B cell (primary cell): ENCODE results near the gene KCNH1. TPM values are rescaled to one million over a fixed set of nuclear protein-coding genes. Genes with fewer than 3 reads are reported as not detected.

Experiments used
- ATAC-seq: fragments of 200-7000 bp; cut with Tn5 transposase; one replicate; pipeline ENCODE4 v1.10.0; 2021; ENCODE audit warnings: low read depth, mild to moderate bottlenecking, moderate number of reproducible peaks, moderate library complexity
- CTCF ChIA-PET: fragments of 350-600 bp; sonication (Branson Sonifier 250); formaldehyde crosslinking; loops from one replicate; lab custom pipeline; 2021; ENCODE audit warnings: antibody characterized with exemption, inconsistent platforms; lab: Charles Lee
- POLR2A ChIA-PET: fragments of 350-600 bp; sonication (Branson Sonifier 250); formaldehyde crosslinking; loops from one replicate; lab custom pipeline; 2021; ENCODE audit warnings: antibody characterized with exemption; lab: Charles Lee
- DNase-seq: peaks from one replicate; pipeline ENCODE4 v3.0.0; 2013
- H2AFZ ChIP-seq: 2 replicates; pipeline ENCODE4 v1.6.1; 2012; ENCODE audit warnings: mild to moderate bottlenecking, low read depth, low read length; ENCODE audit not compliant: insufficient read depth, poor library complexity, severe bottlenecking
- H3K27ac ChIP-seq, 2 donors: 1 replicate in 1 of 2; 2 replicates in 1 of 2; pipeline ENCODE4 v1.5.1; 2012 to 2013; ENCODE audit warnings: low read length in 2 of 2, mild to moderate bottlenecking in 2 of 2, moderate library complexity in 1 of 2
- H3K27me3 ChIP-seq, 4 experiments: fragments of 200-600 bp in 1 of 4; sonication (generic) in 1 of 4; replicated peaks in 1 of 4; 1 replicate in 2 of 4; 2 replicates in 2 of 4; pipeline versions ENCODE4 v1.6.1 to v1.7.0; 2013 to 2016; ENCODE audit warnings: low read length in 3 of 4, mild to moderate bottlenecking in 2 of 4, mixed read lengths in 1 of 4, moderate library complexity in 1 of 4; ENCODE audit not compliant: insufficient read depth in 4 of 4, control insufficient read depth in 3 of 4; ENCODE audit errors: control extremely low read depth in 1 of 4
- H3K36me3 ChIP-seq, 2 experiments: replicated peaks in 1 of 2; 1 replicate in 1 of 2; 2 replicates in 1 of 2; pipeline versions ENCODE4 v1.6.1 to v1.7.1; 2013; ENCODE audit warnings: low read length in 1 of 2; ENCODE audit not compliant: insufficient read depth in 2 of 2, control insufficient read depth in 1 of 2; ENCODE audit errors: control extremely low read depth in 1 of 2, extremely low read depth in 1 of 2
- H3K4me1 ChIP-seq, 2 donors: fragments of 200-600 bp in 1 of 2; sonication (generic) in 1 of 2; 1 replicate in 1 of 2; 2 replicates in 1 of 2; pipeline versions ENCODE4 v1.5.1 to v1.6.1; 2013 to 2017; ENCODE audit warnings: low read length in 2 of 2; ENCODE audit not compliant: control insufficient read depth in 2 of 2, insufficient read depth in 2 of 2
- H3K4me2 ChIP-seq: replicated peaks from 2 replicates; pipeline ENCODE3; 2012; ENCODE audit warnings: mild to moderate bottlenecking, low read depth, low read length; ENCODE audit not compliant: poor library complexity, severe bottlenecking
- H3K4me3 ChIP-seq, 5 experiments: fragments of 200-600 bp in 1 of 5; sonication (generic) in 1 of 5; 1 replicate in 3 of 5; 2 replicates in 2 of 5; pipeline versions ENCODE4 v1.5.1 to v1.7.0; 2011 to 2016; ENCODE audit warnings: low read length in 4 of 5, mild to moderate bottlenecking in 4 of 5, low read depth in 2 of 5, control low read depth in 1 of 5, moderate library complexity in 1 of 5; ENCODE audit not compliant: insufficient read depth in 1 of 5; ENCODE audit errors: control extremely low read depth in 1 of 5, extremely low read depth in 1 of 5
- H3K79me2 ChIP-seq: fragments of 200-600 bp; sonication (generic); one replicate; pipeline ENCODE4 v1.6.0; 2016; ENCODE audit warnings: low read length; ENCODE audit not compliant: control insufficient read depth, insufficient read depth
- H3K9ac ChIP-seq: fragments of 200-600 bp; sonication (generic); 2 replicates; pipeline ENCODE4 v1.6.1; 2017; ENCODE audit warnings: mild to moderate bottlenecking, low read length, moderate library complexity
- H3K9me3 ChIP-seq, 3 donors: one replicate each; pipeline versions ENCODE4 v1.6.1 to v1.7.1; 2013; ENCODE audit warnings: low read length in 2 of 3; ENCODE audit not compliant: control insufficient read depth in 2 of 3, insufficient read depth in 1 of 3; ENCODE audit errors: control extremely low read depth in 1 of 3
- H4K20me1 ChIP-seq: 2 replicates; pipeline ENCODE4 v1.6.0; 2012; ENCODE audit warnings: mild to moderate bottlenecking, low read length; ENCODE audit not compliant: insufficient read depth, control insufficient read depth, poor library complexity, severe bottlenecking
- H3K27ac Mint-ChIP-seq: one replicate; pipeline ENCODE4 v1.8.0; 2021; ENCODE audit warnings: mixed read lengths
- H3K27me3 Mint-ChIP-seq: one replicate; pipeline ENCODE4 v1.8.0; 2021; ENCODE audit warnings: mixed read lengths
- H3K4me1 Mint-ChIP-seq: one replicate; pipeline ENCODE4 v1.8.0; 2021; ENCODE audit warnings: mixed read lengths
- H3K4me3 Mint-ChIP-seq: one replicate; pipeline ENCODE4 v1.8.0; 2021; ENCODE audit warnings: mixed read lengths
- H3K9me3 Mint-ChIP-seq: one replicate; pipeline ENCODE4 v1.8.0; 2022; ENCODE audit warnings: mixed read lengths; ENCODE audit not compliant: insufficient read depth
- CTCF ChIP-seq: fragments of 200-600 bp; IDR thresholded peaks from one replicate; pipeline ENCODE4 v1.8.0; 2022; ENCODE audit warnings: antibody characterized with exemption, mild to moderate bottlenecking
- EZH2 ChIP-seq: IDR thresholded peaks from 2 replicates; pipeline ENCODE4 v1.6.1; 2012; ENCODE audit warnings: borderline replicate concordance, low read depth, mild to moderate bottlenecking, moderate library complexity, low read length; ENCODE audit not compliant: insufficient read depth, poor library complexity, severe bottlenecking
- WGBS: methylation state at CpG from one replicate; pipeline ENCODE4 v1.1.5; 2013; ENCODE audit warnings: missing lambda C conversion rate; ENCODE audit not compliant: insufficient coverage; 5-methylcytosine and 5-hydroxymethylcytosine counted together
- intact Hi-C: fragments of 100-400 bp; cut with micrococcal nuclease; formaldehyde crosslinking; loops from one replicate; pipeline ENCODE4 v1.10.0; 2022
- polyA plus RNA-seq: library from polyadenylated mRNA; depleted of rRNA; stranded (reverse); fragments of >200 nt; gene quantifications from 2 replicates; pipeline ENCODE4 v1.2.3, GENCODE V29; 2012
- total RNA-seq, 2 donors: library from RNA; stranded (reverse); fragments of 120-200 nt in 1 of 2; gene quantifications; 1 replicate in 1 of 2; 2 replicates in 1 of 2; pipeline versions ENCODE4 v1.2.3 to v1.2.4, GENCODE V29; 2013 to 2022

KCNH1 gene
- total and polyA plus RNA-seq, 2 donors (not counting 1 experiment from before 2014, with no cell fraction given) = not detected

- H3K9me3 Mint-ChIP-seq = no peaks in the 10 kb centered on the region
- ATAC-seq (no peak), DNase-seq (no peak)
- Histone ChIP-seq H3K36me3 (no peaks in the 10 kb centered on the region), H3K27ac (no peak overlapping the region), H4K20me1 (no peaks in the 10 kb centered on the region), H3K4me2 (no peak overlapping the region), H3K4me3 (no peak overlapping the region), H3K27me3 (no peaks in the 10 kb centered on the region), H3K4me1 (peaks cover 0 to 5% of the 10 kb centered on the region in 2 donors), H2AFZ (no peak overlapping the region), H3K9ac (no peak overlapping the region), H3K79me2 (no peaks in the 10 kb centered on the region), H3K9me3 (no peaks in the 10 kb centered on the region)
- intact Hi-C loops = no loop called here
- POLR2A ChIA-PET = no interaction called here
- 100% methylated on average over 3 of the region's 7 CpGs for WGBS
- no peak overlapping the region for H3K27ac Mint-ChIP-seq
- no peak for TF ChIP-seq CTCF
- TF ChIP-seq EZH2 = no peak
- H3K27me3 Mint-ChIP-seq = no peaks in the 10 kb centered on the region
- CTCF ChIA-PET = no interaction called here
- H3K4me1 Mint-ChIP-seq = peaks cover 12% of the 10 kb centered on the region
- H3K4me3 Mint-ChIP-seq = no peak overlapping the region
Observed at GRCh38 chr1:210687582-210688279, 446.2 kb downstream of the KCNH1 start.

DNA sequence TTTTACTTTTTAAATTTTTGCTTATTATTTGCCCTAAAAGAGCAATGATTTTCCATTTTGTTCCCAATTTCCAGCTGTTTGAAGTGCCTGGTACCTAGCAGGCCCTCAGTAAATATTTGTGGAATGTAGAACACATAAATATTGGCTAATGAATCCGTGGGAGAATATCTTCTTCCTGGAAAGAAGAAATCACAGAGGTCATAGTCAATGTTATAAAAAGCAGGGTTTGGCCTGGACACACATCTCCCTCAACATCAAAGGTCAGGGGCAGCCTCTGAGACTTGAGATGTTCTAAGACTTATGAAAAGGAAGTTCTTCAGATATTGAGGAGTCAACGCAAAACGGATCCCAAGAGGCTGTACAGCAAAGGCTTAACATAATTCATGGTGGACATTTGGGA lies 447.1 kb downstream of the KCNH1 start:
- DNase-seq = no peak
- H3K4me2 ChIP-seq = no peak overlapping the region
- H3K4me1 Mint-ChIP-seq = peaks cover 9% of the 10 kb centered on the region
- H2AFZ ChIP-seq = no peak overlapping the region
- intact Hi-C loops = no loop called here
- no peak overlapping the region for H3K9ac ChIP-seq
- H3K27me3 Mint-ChIP-seq = no peaks in the 10 kb centered on the region
- no peaks in the 10 kb centered on the region for H4K20me1 ChIP-seq
- no peaks in the 10 kb centered on the region for H3K9me3 Mint-ChIP-seq
- no peak overlapping the region for H3K27ac ChIP-seq
- no peak overlapping the region for H3K4me3 Mint-ChIP-seq
- H3K4me1 ChIP-seq = no peaks in the 10 kb centered on the region
- H3K27ac Mint-ChIP-seq = no peak overlapping the region
- no peak for TF ChIP-seq EZH2
- no peak for TF ChIP-seq CTCF
- 90% methylated on average over 2 of the region's 3 CpGs for WGBS
- POLR2A ChIA-PET = no interaction called here
- CTCF ChIA-PET = no interaction called here
- no peaks in the 10 kb centered on the region for H3K36me3 ChIP-seq
- no peaks in the 10 kb centered on the region for H3K27me3 ChIP-seq
- no peaks in the 10 kb centered on the region for H3K79me2 ChIP-seq
- H3K9me3 ChIP-seq = no peaks in the 10 kb centered on the region
- H3K4me3 ChIP-seq = no peak overlapping the region
- ATAC-seq = no peak
